IMR-90 (cell line): ENCODE data around the gene TJP1.

Source experiments
- BHLHE40 ChIP-seq: fragments of 150-350 bp; IDR thresholded peaks from 2 replicates; pipeline ENCODE4 v1.6.1; 2016; ENCODE audit warnings: mild to moderate bottlenecking, low read depth, low read length
- CEBPB ChIP-seq: IDR thresholded peaks from 2 replicates; pipeline ENCODE4 v1.6.1; 2012; ENCODE audit warnings: low read depth, low read length, improper control_type of control experiment
- CTCF ChIP-seq: conservative IDR thresholded peaks from 2 replicates; pipeline ENCODE4 v1.5.1; 2012; ENCODE audit warnings: mild to moderate bottlenecking, low read depth, low read length, improper control_type of control experiment
- MAZ ChIP-seq: IDR thresholded peaks from 2 replicates; pipeline ENCODE4 v1.6.1; 2012; ENCODE audit warnings: low read depth, mild to moderate bottlenecking, low read length, improper control_type of control experiment, moderate library complexity, borderline replicate concordance
- NFE2L2 ChIP-seq: fragments of 150-350 bp; IDR thresholded peaks from 2 replicates; pipeline ENCODE4 v1.6.1; 2016; ENCODE audit warnings: low read depth, mild to moderate bottlenecking, low read length
- POLR2A ChIP-seq: IDR thresholded peaks from 2 replicates; pipeline ENCODE4 v1.6.1; 2012; ENCODE audit warnings: mild to moderate bottlenecking, low read depth, low read length
- RFX5 ChIP-seq: IDR thresholded peaks from 2 replicates; pipeline ENCODE4 v1.8.0; 2012; ENCODE audit warnings: low read depth, mild to moderate bottlenecking, low read length, moderate library complexity

DNA sequence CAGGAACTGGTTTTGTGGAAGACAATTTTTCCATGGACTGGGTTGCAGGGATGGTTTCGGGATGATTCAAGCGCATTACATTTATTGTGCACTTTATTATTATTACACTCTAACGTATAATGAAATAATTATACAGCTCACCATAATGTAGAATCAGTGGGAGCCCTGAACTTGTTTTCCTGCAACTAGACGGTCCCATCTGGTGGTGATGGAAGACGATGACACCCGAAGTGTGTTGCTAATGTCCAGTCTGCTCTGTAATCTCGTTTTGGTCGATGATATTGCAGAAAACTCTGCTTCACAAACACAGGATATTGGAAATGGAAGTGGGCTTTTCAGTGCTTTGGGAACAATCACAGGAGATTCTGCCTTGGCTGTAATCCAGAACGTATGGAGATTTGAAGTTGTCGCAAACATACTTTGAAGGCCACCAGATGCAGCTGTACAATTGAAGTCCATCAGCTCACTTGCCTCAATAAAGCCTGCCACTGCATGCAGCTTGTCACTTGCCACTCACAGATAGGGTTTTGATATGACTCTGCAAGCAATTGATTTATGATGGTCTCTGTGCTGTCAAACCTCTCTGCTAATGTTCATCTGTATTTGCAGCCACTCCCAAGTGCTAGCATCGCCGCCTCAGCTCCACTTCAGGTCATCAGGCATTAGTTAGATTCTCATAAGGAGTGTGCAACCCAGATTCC is 141.7 kb downstream of the TJP1 start:
- TF ChIP-seq POLR2A: no peak
- TF ChIP-seq CTCF: no peak
- TF ChIP-seq CEBPB: no peak
- TF ChIP-seq RFX5: no peak
- no peak for TF ChIP-seq MAZ
- no peak for TF ChIP-seq BHLHE40
- TF ChIP-seq NFE2L2: no peak
